RWPE2 (cell line): Measurements from ENCODE around the gene NPEPL1.

ENCODE experiments used
- ATAC-seq: fragments of 200-7000 bp; cut with Tn5 transposase; 3 replicates; pipeline ENCODE4 v1.9.1; 2021; ENCODE audit warnings: low read depth
- DNase-seq: peaks from one replicate; pipeline ENCODE4 v3.0.0-alpha.2; 2020; ENCODE audit warnings: low spot score
- H3K27ac ChIP-seq: fragments of 450-650 bp; 2 replicates; pipeline ENCODE4 v1.5.1; 2017; ENCODE audit warnings: mild to moderate bottlenecking; ENCODE audit not compliant: poor library complexity, severe bottlenecking
- H3K27me3 ChIP-seq: fragments of 250-450 bp; sonication (Bioruptor Pico); 2 replicates; pipeline ENCODE4 v1.5.1; 2021; ENCODE audit warnings: mild to moderate bottlenecking, moderate library complexity; ENCODE audit not compliant: insufficient read depth, poor library complexity, severe bottlenecking
- H3K36me3 ChIP-seq: fragments of 250-450 bp; sonication (Bioruptor Pico); 2 replicates; pipeline ENCODE4 v1.5.1; 2020; ENCODE audit warnings: low read depth, mild to moderate bottlenecking, moderate library complexity
- H3K4me1 ChIP-seq: fragments of 250-450 bp; sonication (Bioruptor Pico); 2 replicates; pipeline ENCODE4 v1.5.1; 2021; ENCODE audit warnings: mild to moderate bottlenecking, moderate library complexity; ENCODE audit not compliant: insufficient read depth, poor library complexity, severe bottlenecking
- H3K4me3 ChIP-seq: fragments of 250-450 bp; sonication (Bioruptor Pico); 2 replicates; pipeline ENCODE4 v1.5.1; 2021; ENCODE audit warnings: mild to moderate bottlenecking, moderate library complexity; ENCODE audit not compliant: severe bottlenecking
- H3K9me3 ChIP-seq: fragments of 250-450 bp; sonication (Bioruptor Pico); 2 replicates; pipeline ENCODE4 v1.5.1; 2021; ENCODE audit warnings: mild to moderate bottlenecking, moderate library complexity; ENCODE audit not compliant: severe bottlenecking
- TF ChIP-seq, protein P1 (sequence below): fragments of 450-650 bp; IDR thresholded peaks from one replicate; pipeline ENCODE4 v1.5.1; 2017; ENCODE audit warnings: mild to moderate bottlenecking, moderate library complexity; ENCODE audit not compliant: poor library complexity, severe bottlenecking

The NPEPL1 gene

DNA sequence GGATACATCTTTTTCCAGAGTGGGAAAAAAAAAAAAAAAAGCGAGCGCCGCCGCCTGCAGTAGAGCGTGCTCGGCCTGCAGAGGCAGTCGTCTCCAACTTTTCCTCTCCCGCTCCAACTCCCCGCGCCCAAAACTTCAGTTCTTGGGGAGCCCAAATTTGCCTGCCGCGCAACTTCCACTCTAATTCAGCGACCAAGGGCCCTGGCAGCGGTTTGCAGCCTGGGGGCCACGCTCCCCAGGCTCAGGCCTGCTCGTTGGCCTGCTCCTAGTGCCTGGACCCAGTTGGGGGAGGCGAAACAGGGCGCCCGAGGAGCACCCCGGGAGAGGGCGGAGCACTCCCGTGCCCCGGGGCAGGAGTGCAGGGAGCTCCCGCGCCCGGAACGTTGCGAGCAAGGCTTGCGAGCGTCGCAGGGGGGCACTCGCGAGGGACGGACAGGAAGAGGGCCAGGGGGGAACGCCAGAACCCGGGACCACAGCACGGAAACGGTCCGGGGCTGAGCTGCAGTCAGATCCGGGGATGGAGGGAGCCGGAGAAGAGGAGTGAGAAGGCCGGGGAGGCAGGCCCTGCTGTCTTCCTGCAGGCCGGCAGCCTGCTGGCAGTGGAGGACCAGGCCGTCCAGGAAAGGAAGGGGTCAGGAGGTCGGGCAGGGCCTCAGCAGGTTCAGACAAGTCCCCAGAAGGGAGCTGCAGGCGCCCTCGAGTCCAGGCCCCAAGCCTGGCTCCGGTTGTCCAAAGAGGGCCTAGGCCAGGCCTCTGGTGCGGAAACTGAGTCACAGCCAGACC lies 41.6 kb upstream of the NPEPL1 start, which contains the start of gene STX16:
TSS of gene STX16 (plus strand) at position 508 of the 783 bp plus-strand sequence. CDS start 724 bp downstream, outside the sequence.
- Histone ChIP-seq H3K9me3 (no peaks in the 10 kb centered on the region), H3K27me3 (no peaks in the 10 kb centered on the region), H3K4me3 (peak within 1 kb of the TSS; percentile 68), H3K27ac (peak within 1 kb of the TSS; percentile 79), H3K4me1 (peaks cover 37% of the 10 kb centered on the region), H3K36me3 (peaks cover 33% of the 10 kb centered on the region)
- TF ChIP-seq, protein P1, sequence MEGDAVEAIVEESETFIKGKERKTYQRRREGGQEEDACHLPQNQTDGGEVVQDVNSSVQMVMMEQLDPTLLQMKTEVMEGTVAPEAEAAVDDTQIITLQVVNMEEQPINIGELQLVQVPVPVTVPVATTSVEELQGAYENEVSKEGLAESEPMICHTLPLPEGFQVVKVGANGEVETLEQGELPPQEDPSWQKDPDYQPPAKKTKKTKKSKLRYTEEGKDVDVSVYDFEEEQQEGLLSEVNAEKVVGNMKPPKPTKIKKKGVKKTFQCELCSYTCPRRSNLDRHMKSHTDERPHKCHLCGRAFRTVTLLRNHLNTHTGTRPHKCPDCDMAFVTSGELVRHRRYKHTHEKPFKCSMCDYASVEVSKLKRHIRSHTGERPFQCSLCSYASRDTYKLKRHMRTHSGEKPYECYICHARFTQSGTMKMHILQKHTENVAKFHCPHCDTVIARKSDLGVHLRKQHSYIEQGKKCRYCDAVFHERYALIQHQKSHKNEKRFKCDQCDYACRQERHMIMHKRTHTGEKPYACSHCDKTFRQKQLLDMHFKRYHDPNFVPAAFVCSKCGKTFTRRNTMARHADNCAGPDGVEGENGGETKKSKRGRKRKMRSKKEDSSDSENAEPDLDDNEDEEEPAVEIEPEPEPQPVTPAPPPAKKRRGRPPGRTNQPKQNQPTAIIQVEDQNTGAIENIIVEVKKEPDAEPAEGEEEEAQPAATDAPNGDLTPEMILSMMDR, result peak; percentile 100
- ATAC-seq, result peak; percentile 86
- DNase-seq, result peak; percentile 99

DNA sequence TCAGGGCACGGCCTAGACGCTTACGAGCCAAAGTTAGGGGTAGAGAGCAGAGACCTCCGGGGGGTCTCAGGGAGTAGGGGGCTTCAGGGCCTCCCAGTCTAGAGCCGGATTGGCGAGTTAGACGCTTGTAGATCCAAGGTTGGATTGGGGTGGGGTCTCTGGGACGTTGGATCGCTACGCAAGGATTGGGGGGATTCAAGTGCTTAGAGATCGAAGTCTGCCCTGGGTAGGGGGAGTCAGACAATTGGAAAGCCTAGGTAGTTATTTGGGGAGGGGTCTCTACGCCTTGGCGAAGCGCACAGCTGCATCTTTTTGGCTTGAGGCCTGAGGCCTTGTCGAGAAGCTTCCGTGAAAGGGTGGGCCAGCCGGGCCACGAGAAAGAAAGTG lies 41.0 kb upstream of the NPEPL1 start:
- Histone ChIP-seq H3K36me3 (peaks cover 39% of the 10 kb centered on the region), H3K9me3 (no peaks in the 10 kb centered on the region), H3K27ac (peak overlapping the region; percentile 79), H3K4me1 (peaks cover 38% of the 10 kb centered on the region), H3K27me3 (no peaks in the 10 kb centered on the region), H3K4me3 (peak overlapping the region; percentile 68)
- no peak for DNase-seq
- no peak for ATAC-seq
- TF ChIP-seq, protein P1, result no peak

- ATAC-seq, result peak; percentile 43
- Histone ChIP-seq H3K4me1 (peaks cover 43% of the 10 kb centered on the region), H3K9me3 (no peaks in the 10 kb centered on the region), H3K27me3 (no peaks in the 10 kb centered on the region), H3K4me3 (peak overlapping the region; percentile 68), H3K36me3 (peaks cover 44% of the 10 kb centered on the region), H3K27ac (peak overlapping the region; percentile 79)
- peak; percentile 74 for DNase-seq
- TF ChIP-seq, protein P1, result no peak
Measured at GRCh38 chr20:58651946-58652605, 40.5 kb upstream of the NPEPL1 start.

DNA sequence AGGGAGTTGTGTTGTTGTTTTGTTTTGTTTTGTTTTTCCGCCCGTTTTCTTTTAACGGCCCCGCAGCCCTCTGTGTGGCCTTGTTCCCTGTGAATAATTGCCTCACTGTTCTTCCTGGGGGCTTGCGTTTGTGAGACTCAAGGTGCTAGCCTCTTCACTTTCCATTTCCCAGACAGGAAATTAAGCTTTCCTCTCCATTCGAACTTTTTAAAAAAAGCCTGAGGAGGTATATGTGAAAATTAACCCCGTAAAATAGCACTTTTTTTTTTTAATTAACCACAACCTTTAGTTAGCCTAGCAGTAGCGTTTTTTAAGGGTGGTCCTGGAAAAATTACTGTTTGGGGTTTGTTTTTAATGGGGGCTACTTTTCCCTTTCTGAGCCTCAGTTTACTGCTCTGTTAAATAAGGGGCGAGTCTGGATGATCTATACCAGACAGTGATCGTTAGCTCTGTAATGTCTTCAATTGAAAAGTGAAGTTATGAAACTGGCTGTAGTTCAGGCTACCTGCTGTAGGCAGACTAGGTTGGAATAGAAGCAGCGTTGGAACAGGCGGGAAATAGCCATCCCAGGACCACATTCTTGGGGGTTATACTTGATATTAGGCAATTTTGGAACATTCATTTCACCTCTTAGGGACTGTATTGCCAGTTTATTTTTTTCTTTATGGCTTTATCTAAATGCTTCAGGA lies 39.9 kb upstream of the NPEPL1 start:
- peak; percentile 25 for DNase-seq
- H3K27ac ChIP-seq, result peak overlapping the region; percentile 79
- no peaks in the 10 kb centered on the region for H3K9me3 ChIP-seq
- peaks cover 48% of the 10 kb centered on the region for H3K4me1 ChIP-seq
- H3K4me3 ChIP-seq, result peak overlapping the region; percentile 68
- H3K27me3 ChIP-seq, result no peaks in the 10 kb centered on the region
- TF ChIP-seq, protein P1, result no peak
- peaks cover 48% of the 10 kb centered on the region for H3K36me3 ChIP-seq
- peak; percentile 20; the same call in 2 of the 3 replicates for ATAC-seq
